ENCODE data around the gene C1orf216. TPM values are rescaled to one million over a fixed set of nuclear protein-coding genes. Genes with fewer than 3 reads are reported as not detected.

Gene C1orf216, protein sequence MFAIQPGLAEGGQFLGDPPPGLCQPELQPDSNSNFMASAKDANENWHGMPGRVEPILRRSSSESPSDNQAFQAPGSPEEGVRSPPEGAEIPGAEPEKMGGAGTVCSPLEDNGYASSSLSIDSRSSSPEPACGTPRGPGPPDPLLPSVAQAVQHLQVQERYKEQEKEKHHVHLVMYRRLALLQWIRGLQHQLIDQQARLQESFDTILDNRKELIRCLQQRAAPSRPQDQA
- 16.7 and 19.8 TPM in 2 replicates for total RNA-seq
- polyA plus RNA-seq: 18.3 and 24.9 TPM in 2 replicates
- 16.9 and 17.3 TPM in 2 replicates for polyA plus RNA-seq (2012)
- polyA minus RNA-seq (ENCODE audit: low replicate concordance): 17.7 and 24.9 TPM in 2 replicates

DNA sequence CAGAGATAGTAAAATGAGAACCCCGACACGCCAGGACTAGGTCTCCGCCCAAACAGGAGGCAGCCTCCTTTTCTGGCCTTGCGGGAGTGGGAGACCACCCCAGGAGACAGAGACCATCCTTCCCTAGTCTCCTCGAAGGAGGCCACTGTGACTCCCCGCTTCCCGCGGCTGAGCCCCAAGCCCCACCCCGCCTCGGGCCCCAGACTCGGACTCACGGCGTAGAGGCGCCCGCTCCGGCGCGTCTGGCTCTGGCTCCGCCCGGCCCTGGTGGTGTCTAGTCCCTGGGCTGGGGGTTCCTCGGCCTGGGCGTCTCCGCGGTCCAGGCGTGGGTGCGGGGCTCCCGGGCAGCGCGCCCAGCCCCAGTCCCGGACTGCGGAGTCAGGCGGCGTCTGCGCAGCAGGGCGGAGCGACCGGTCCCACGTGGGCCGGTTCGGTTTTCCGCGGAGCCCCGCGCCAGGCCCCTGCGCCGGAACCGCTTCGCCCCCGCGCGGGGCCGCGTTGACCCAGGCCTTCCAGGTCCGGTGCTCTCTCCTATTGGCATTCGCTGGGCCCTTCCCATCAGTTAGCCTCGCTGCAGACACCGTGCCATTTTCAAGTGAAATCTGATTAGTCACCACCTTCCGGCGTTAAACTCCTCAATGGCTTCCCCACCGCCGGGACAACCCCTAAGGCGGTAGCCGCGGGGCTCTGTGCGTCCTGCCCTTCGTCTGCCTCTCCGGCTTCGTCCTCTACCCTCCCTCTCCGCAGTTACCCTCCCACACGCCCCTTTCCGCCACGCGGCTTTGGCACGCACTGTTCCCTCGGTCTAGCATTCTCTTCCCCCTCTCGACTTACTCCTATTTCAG, at the start of gene C1orf216:
C1orf216 (minus strand) TSS at position 393 of the 845 bp plus-strand sequence. CDS start 2,563 bp downstream, outside the sequence.
- Histone ChIP-seq H3K9ac (ENCODE audit: insufficient read depth, low read length) (peak within 1 kb of the TSS; percentile 79), H3K27ac (ENCODE audit: insufficient read depth, low read length) (peak within 1 kb of the TSS; percentile 78), H3K79me2 (ENCODE audit: control insufficient read depth, insufficient read depth, low read length) (peaks cover 36% of the 10 kb centered on the region), H3K27me3 (ENCODE audit: control insufficient read depth, insufficient read depth, low read length) (no peaks in the 10 kb centered on the region), H2AFZ (ENCODE audit: low read length) (peak within 1 kb of the TSS; percentile 90), H3K36me3 (ENCODE audit: control insufficient read depth, insufficient read depth, low read length) (peaks cover 15% of the 10 kb centered on the region), H3K4me1 (ENCODE audit: control insufficient read depth, extremely low read depth, insufficient read depth, low read length) (peaks cover 6% of the 10 kb centered on the region), H3K4me3 (replicated peaks in 1 of 4; ENCODE audit: control extremely low read depth in 1 of 4, insufficient read depth in 1 of 4, low read depth in 3 of 4, low read length in 4 of 4) (peak within 1 kb of the TSS; percentile 55 to 95 (median 84)), H3K4me2 (ENCODE audit: extremely low read depth, insufficient read depth, low read length) (peak within 1 kb of the TSS; percentile 94), H4K20me1 (ENCODE audit: control insufficient read depth, extremely low read depth, insufficient read depth, low read length) (peaks cover 3% of the 10 kb centered on the region), H3K9me3 (ENCODE audit: control insufficient read depth, insufficient read depth, low read depth, low read length) (no peaks in the 10 kb centered on the region)
- peak; percentile 78 to 82 for DNase-seq (ENCODE audit: low read depth in 2 of 2)
- TF ChIP-seq EZH2 (IDR thresholded peaks at IDR 0.05; ENCODE audit: low read length, missing control alignments): no peak
- TF ChIP-seq, protein P1, sequence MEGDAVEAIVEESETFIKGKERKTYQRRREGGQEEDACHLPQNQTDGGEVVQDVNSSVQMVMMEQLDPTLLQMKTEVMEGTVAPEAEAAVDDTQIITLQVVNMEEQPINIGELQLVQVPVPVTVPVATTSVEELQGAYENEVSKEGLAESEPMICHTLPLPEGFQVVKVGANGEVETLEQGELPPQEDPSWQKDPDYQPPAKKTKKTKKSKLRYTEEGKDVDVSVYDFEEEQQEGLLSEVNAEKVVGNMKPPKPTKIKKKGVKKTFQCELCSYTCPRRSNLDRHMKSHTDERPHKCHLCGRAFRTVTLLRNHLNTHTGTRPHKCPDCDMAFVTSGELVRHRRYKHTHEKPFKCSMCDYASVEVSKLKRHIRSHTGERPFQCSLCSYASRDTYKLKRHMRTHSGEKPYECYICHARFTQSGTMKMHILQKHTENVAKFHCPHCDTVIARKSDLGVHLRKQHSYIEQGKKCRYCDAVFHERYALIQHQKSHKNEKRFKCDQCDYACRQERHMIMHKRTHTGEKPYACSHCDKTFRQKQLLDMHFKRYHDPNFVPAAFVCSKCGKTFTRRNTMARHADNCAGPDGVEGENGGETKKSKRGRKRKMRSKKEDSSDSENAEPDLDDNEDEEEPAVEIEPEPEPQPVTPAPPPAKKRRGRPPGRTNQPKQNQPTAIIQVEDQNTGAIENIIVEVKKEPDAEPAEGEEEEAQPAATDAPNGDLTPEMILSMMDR (conservative IDR thresholded peaks at IDR 0.05 in 1 of 2, IDR thresholded peaks at IDR 0.05 in 1 of 2; ENCODE audit: low read depth in 1 of 2, low read length in 2 of 2): no peak

DNA sequence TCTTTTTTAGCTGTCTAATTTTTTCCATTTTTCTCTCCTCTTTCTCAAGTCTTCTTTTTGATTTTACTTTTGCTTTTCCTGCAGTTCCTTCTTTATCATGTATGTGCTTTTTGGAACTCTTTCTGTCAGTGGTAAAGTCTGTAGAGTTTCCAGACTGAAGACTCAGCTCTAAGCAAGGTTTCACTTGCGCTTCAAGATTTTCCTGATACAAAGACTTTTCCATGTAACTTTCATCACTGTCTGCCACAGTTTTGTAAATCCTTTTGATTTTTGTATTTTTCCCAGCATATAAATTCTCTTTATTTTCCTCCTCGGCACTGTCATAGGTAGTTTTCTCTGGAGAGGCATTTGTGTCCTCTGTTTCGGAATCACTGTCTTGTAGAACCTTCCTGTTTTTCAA, 45.6 kb upstream of the C1orf216 start:
- no peak for DNase-seq (ENCODE audit: low read depth in 2 of 2)
- Histone ChIP-seq H3K4me2 (ENCODE audit: extremely low read depth, insufficient read depth, low read length) (no peak overlapping the region), H3K27me3 (ENCODE audit: control insufficient read depth, insufficient read depth, low read length) (no peaks in the 10 kb centered on the region)

More for the DNA sequence above, 45.6 kb upstream of the C1orf216 start:
- H3K4me3 ChIP-seq (replicated peaks in 1 of 4; ENCODE audit: control extremely low read depth in 1 of 4, insufficient read depth in 1 of 4, low read depth in 3 of 4, low read length in 4 of 4): no peak overlapping the region
- peaks cover 13% of the 10 kb centered on the region for H3K79me2 ChIP-seq (ENCODE audit: control insufficient read depth, insufficient read depth, low read length)
- no peak overlapping the region for H3K9ac ChIP-seq (ENCODE audit: insufficient read depth, low read length)
- no peak overlapping the region for H3K27ac ChIP-seq (ENCODE audit: insufficient read depth, low read length)
- H4K20me1 ChIP-seq (ENCODE audit: control insufficient read depth, extremely low read depth, insufficient read depth, low read length): no peaks in the 10 kb centered on the region
- no peaks in the 10 kb centered on the region for H3K36me3 ChIP-seq (ENCODE audit: control insufficient read depth, insufficient read depth, low read length)
- no peaks in the 10 kb centered on the region for H3K4me1 ChIP-seq (ENCODE audit: control insufficient read depth, extremely low read depth, insufficient read depth, low read length)
- no peak overlapping the region for H2AFZ ChIP-seq (ENCODE audit: low read length)
- H3K9me3 ChIP-seq (ENCODE audit: control insufficient read depth, insufficient read depth, low read depth, low read length): no peaks in the 10 kb centered on the region
- TF ChIP-seq EZH2 (IDR thresholded peaks at IDR 0.05; ENCODE audit: low read length, missing control alignments): no peak
- TF ChIP-seq, protein P1 (conservative IDR thresholded peaks at IDR 0.05 in 1 of 2, IDR thresholded peaks at IDR 0.05 in 1 of 2; ENCODE audit: low read depth in 1 of 2, low read length in 2 of 2): no peak
